K562 (cell line): ENCODE data around the gene DOK1. TPM values are rescaled to one million over a fixed set of nuclear protein-coding genes. Genes with fewer than 3 reads are reported as not detected.
A peak's percentile ranks its signal among the peaks of the same experiment; 100 is the strongest.

Experiments
- ATAC-seq: fragments of 200-7000 bp; cut with Tn5 transposase; 3 replicates; pipeline ENCODE4 v1.9.1; 2020; ENCODE audit warnings: moderate library complexity
- BruUV-seq: library from RNA; stranded (reverse); fragments of 400-500 nt; replicated peaks from 2 replicates; lab custom pipeline; 2021; lab: Mats Ljungman, UMichigan
- CTCF ChIA-PET: fragments of 300-600 bp; formaldehyde crosslinking; extraction: SDS; loops from one replicate; lab custom pipeline; 2021; ENCODE audit warnings: low intra/inter-chr PET ratio; lab: Yijun Ruan, JAX
- POLR2A ChIA-PET: fragments of 300-600, 350-650 bp; sonication (Branson Sonifier 250); formaldehyde crosslinking; extraction: SDS; loops from one replicate; lab custom pipeline; 2021; ENCODE audit warnings: antibody characterized with exemption, inconsistent platforms; lab: Yijun Ruan, JAX
- DNase-seq, 4 experiments: peaks; one replicate each; pipeline versions ENCODE4 v3.0.0 to v3.0.0-alpha.2; 2011 to 2018; ENCODE audit warnings: low spot score in 3 of 4, mixed read lengths in 3 of 4; ENCODE audit errors: extremely low read depth in 1 of 4
- FAIRE-seq: peaks from 2 replicates; lab custom pipeline; 2011; peaks lifted over from hg19 to GRCh38; lab: Jason Lieb, UNC
- H2AFZ ChIP-seq: 2 replicates; pipeline ENCODE4 v1.6.0; 2011; ENCODE audit warnings: low read depth, low read length, control low read depth, inconsistent platforms
- H3K27ac ChIP-seq: fragments of 200-600 bp; 3 replicates; pipeline ENCODE4 v1.8.0; 2011; ENCODE audit warnings: low read depth, mild to moderate bottlenecking, control low read depth, inconsistent platforms, low read length, moderate library complexity, mixed read lengths; ENCODE audit errors: extremely low read depth
- H3K27me3 ChIP-seq, 2 experiments: fragments of 300-600 bp in 1 of 2; 2 replicates in 1 of 2; 3 replicates in 1 of 2; pipeline versions ENCODE4 v1.6.0 to v1.8.0; 2011; ENCODE audit warnings: inconsistent platforms in 2 of 2, low read length in 2 of 2, mild to moderate bottlenecking in 1 of 2, mixed read lengths in 1 of 2, moderate library complexity in 1 of 2; ENCODE audit not compliant: control insufficient read depth in 2 of 2, insufficient read depth in 2 of 2
- H3K36me3 ChIP-seq: fragments of 300-600 bp; 3 replicates; pipeline ENCODE4 v1.8.0; 2011; ENCODE audit warnings: mild to moderate bottlenecking, low read length, inconsistent platforms; ENCODE audit not compliant: control insufficient read depth, insufficient read depth
- H3K4me1 ChIP-seq, 2 experiments: fragments of 200-600 bp in 1 of 2; replicated peaks in 1 of 2; 2 replicates in 1 of 2; 3 replicates in 1 of 2; pipeline versions ENCODE4 v1.5.1 to v1.8.0; 2011; ENCODE audit warnings: inconsistent platforms in 2 of 2, low read length in 2 of 2, mild to moderate bottlenecking in 1 of 2, mixed read lengths in 1 of 2, moderate library complexity in 1 of 2; ENCODE audit not compliant: control insufficient read depth in 2 of 2, insufficient read depth in 2 of 2
- H3K4me2 ChIP-seq: 2 replicates; pipeline ENCODE4 v1.6.1; 2011; ENCODE audit warnings: low read length, control low read depth, inconsistent platforms, mixed read lengths; ENCODE audit not compliant: insufficient read depth
- H3K4me3 ChIP-seq: fragments of 200-600 bp; sonication (generic), shearing (Covaris generic); 2 replicates; pipeline ENCODE4 v1.5.1; 2016; ENCODE audit warnings: control low read depth, inconsistent platforms
- H3K79me2 ChIP-seq: fragments of 200-600 bp; 3 replicates; pipeline ENCODE4 v1.8.0; 2011; ENCODE audit warnings: low read length, inconsistent platforms; ENCODE audit not compliant: control insufficient read depth, insufficient read depth
- H3K9ac ChIP-seq, 2 experiments: 2 replicates each; pipeline versions ENCODE4 v1.6.0 to v1.6.1; 2011; ENCODE audit warnings: low read depth in 2 of 2, low read length in 2 of 2, control low read depth in 1 of 2, inconsistent platforms in 1 of 2, mild to moderate bottlenecking in 1 of 2, mixed read lengths in 1 of 2; ENCODE audit not compliant: insufficient read depth in 1 of 2
- H3K9me1 ChIP-seq: one replicate; pipeline ENCODE4 v1.6.0; 2011; ENCODE audit warnings: inconsistent platforms, mild to moderate bottlenecking, low read length, moderate library complexity; ENCODE audit not compliant: control insufficient read depth, insufficient read depth
- H3K9me3 ChIP-seq: replicated peaks from 2 replicates; pipeline ENCODE4 v1.5.1; 2011; ENCODE audit warnings: low read depth, low read length, inconsistent platforms; ENCODE audit not compliant: control insufficient read depth, insufficient read depth
- H4K20me1 ChIP-seq: replicated peaks from 2 replicates; pipeline ENCODE4 v1.6.1; 2011; ENCODE audit warnings: low read length, inconsistent platforms, mixed read lengths; ENCODE audit not compliant: control insufficient read depth, insufficient read depth
- C11orf30 ChIP-seq: fragments of 450-650 bp; IDR thresholded peaks from 2 replicates; pipeline ENCODE4 v1.6.1; 2016; ENCODE audit warnings: low read depth, mild to moderate bottlenecking
- EGR1 ChIP-seq: fragments of 450-650 bp; conservative IDR thresholded peaks from 2 replicates; pipeline ENCODE4 v1.6.1; 2017; ENCODE audit warnings: mild to moderate bottlenecking
- ZFP1 ChIP-seq: fragments of 450-650 bp; formaldehyde crosslinking; IDR thresholded peaks from 2 replicates; pipeline ENCODE4 v1.4.0; 2020; ENCODE audit warnings: mild to moderate bottlenecking, mixed read lengths
- ZNF263 ChIP-seq: sonication (generic); formaldehyde crosslinking; IDR thresholded peaks from 2 replicates; pipeline ENCODE4 v1.8.0; 2022; ENCODE audit warnings: mild to moderate bottlenecking, missing genetic modification reagents, borderline replicate concordance
- WGBS: fragments of 100-300 bp; shearing (Covaris generic); methylation state at CpG from one replicate; pipeline ENCODE4 v1.1.6; 2016; ENCODE audit warnings: low coverage, mixed read lengths; ENCODE audit not compliant: insufficient coverage; ENCODE audit errors: missing lambda C conversion rate; 5-methylcytosine and 5-hydroxymethylcytosine counted together
- in situ Hi-C: fragments of 300-500 bp; cut with MboI; formaldehyde crosslinking; loops from 4 replicates; pipeline ENCODE4 v1.15.0; 2018; ENCODE audit warnings: inconsistent platforms, mixed read lengths
- intact Hi-C: fragments of 100-400 bp; cut with micrococcal nuclease; formaldehyde crosslinking; loops from 2 replicates; pipeline ENCODE4 v1.14.2; 2022
- polyA plus RNA-seq, 8 experiments: library from polyadenylated mRNA; depleted of rRNA in 4 of 8; stranded (reverse) in 5 of 8; unstranded in 3 of 8; fragments of >200 nt; fragmentation: Nextera tagmentation in 2 of 8; fragmentation: Illumina TruSeq in 1 of 8; extraction: Ambion mirVana in 2 of 8; extraction: Trizol in 1 of 8; gene quantifications; 2 replicates each; pipeline versions ENCODE4 v1.2.1 to v1.2.3, GENCODE V29; 2011 to 2014; ENCODE audit warnings: inconsistent platforms in 1 of 8, missing spikeins in 1 of 8
- total RNA-seq, 7 experiments: library from RNA; depleted of rRNA in 6 of 7; stranded (reverse); fragments of >200 nt in 6 of 7; fragmentation: Illumina TruSeq in 2 of 7; extraction: Trizol in 2 of 7; gene quantifications; 2 replicates each; pipeline versions ENCODE4 v1.2.1 to v1.2.3, GENCODE V29; 2011 to 2021; ENCODE audit warnings: low replicate concordance in 1 of 7
- TF ChIP-seq, protein P1 (sequence below): fragments of 250-450 bp; sonication (Bioruptor Pico); IDR thresholded peaks from 2 replicates; pipeline ENCODE4 v1.9.0; 2021; ENCODE audit warnings: mild to moderate bottlenecking, inconsistent platforms
- TF ChIP-seq, protein P2 (sequence below): fragments of 450-650 bp; formaldehyde crosslinking; IDR thresholded peaks from 2 replicates; pipeline ENCODE4 v1.4.0; 2020; ENCODE audit warnings: mild to moderate bottlenecking, moderate library complexity

Gene DOK1
- total and polyA plus RNA-seq, 9 of the 15 experiments (the other 6 are each of a cell fraction or from before 2014, with no cell fraction given) = 0.59 to 36.4 (median 16.1) TPM

DNA sequence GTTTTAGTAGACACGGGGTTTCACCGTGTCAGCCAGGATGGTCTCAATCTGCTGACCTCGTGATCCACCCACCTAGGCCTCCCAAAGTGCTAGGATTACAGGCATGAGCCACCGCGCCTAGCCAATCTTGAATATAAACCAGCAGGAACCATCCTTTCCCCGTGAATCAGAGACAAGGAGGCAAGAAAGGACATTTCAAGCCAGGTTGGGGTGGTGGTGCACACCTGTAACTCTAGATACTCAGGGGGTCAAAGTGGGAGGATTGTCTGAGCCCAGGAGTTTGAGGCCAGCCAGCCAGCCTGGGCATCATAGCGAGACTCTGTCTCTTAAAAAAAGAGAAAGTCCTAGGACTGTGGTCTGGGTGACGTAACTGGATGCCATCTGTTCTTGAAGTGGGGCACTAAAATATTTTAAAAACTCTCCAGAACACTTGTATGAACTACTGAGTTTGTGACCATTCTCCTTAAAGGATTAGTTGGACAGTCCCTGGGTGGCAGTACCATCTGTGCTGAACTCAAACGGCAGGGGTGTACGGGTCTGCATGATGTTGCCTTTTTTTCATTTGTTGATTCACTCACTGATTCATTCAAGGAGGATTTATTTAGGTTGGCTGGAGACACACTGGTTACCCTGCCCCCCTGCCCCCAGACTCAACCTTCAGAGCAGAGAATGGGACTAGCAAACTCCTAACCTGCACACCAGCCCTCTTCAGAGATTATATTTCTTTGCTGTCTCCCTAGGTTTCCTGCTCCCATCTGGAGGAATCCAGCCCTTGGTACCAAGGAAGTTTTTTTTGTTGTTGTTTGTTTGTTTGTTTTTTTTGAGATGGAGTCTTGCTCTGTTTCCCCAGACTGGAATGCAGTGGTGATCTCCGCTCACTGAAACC lies 43.2 kb upstream of the DOK1 start:
- FAIRE-seq (no peak), DNase-seq (no peak), ATAC-seq (no peak)
- H3K27ac ChIP-seq = no peak overlapping the region
- H3K4me1 ChIP-seq = peaks cover 17 to 44% of the 10 kb centered on the region in 2 experiments; a peak in 4 of 5 replicates
- intact Hi-C loops (no loop called here), in situ Hi-C loops (no loop called here)
- no peaks in the 10 kb centered on the region for H4K20me1 ChIP-seq
- H3K4me2 ChIP-seq = no peak overlapping the region
- no peaks in the 10 kb centered on the region for H3K36me3 ChIP-seq
- peaks cover 9% of the 10 kb centered on the region for H3K79me2 ChIP-seq
- H3K27me3 ChIP-seq = no peaks in the 10 kb centered on the region
- no peak overlapping the region for H3K4me3 ChIP-seq
- H3K9me1 ChIP-seq = no peaks in the 10 kb centered on the region
- no peak overlapping the region for H3K9ac ChIP-seq
- no peaks in the 10 kb centered on the region for H3K9me3 ChIP-seq
- no TSS peak for BruUV-seq
- POLR2A ChIA-PET = interaction anchor here (0.7 to 3.3 kb wide), 3 partner anchors 9 to 19 kb away, joined by 5 to 17 read pairs (median 12); partner anchors contain the start of genes AUP1 and HTRA2
- H2AFZ ChIP-seq = no peak overlapping the region
- WGBS = 51% methylated on average over 11 of the region's 11 CpGs
- CTCF ChIA-PET = no interaction called here
- TF ChIP-seq, protein P1, sequence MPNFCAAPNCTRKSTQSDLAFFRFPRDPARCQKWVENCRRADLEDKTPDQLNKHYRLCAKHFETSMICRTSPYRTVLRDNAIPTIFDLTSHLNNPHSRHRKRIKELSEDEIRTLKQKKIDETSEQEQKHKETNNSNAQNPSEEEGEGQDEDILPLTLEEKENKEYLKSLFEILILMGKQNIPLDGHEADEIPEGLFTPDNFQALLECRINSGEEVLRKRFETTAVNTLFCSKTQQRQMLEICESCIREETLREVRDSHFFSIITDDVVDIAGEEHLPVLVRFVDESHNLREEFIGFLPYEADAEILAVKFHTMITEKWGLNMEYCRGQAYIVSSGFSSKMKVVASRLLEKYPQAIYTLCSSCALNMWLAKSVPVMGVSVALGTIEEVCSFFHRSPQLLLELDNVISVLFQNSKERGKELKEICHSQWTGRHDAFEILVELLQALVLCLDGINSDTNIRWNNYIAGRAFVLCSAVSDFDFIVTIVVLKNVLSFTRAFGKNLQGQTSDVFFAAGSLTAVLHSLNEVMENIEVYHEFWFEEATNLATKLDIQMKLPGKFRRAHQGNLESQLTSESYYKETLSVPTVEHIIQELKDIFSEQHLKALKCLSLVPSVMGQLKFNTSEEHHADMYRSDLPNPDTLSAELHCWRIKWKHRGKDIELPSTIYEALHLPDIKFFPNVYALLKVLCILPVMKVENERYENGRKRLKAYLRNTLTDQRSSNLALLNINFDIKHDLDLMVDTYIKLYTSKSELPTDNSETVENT = no peak
- TF ChIP-seq, protein P2, sequence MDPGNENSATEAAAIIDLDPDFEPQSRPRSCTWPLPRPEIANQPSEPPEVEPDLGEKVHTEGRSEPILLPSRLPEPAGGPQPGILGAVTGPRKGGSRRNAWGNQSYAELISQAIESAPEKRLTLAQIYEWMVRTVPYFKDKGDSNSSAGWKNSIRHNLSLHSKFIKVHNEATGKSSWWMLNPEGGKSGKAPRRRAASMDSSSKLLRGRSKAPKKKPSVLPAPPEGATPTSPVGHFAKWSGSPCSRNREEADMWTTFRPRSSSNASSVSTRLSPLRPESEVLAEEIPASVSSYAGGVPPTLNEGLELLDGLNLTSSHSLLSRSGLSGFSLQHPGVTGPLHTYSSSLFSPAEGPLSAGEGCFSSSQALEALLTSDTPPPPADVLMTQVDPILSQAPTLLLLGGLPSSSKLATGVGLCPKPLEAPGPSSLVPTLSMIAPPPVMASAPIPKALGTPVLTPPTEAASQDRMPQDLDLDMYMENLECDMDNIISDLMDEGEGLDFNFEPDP = no peak
- no peak for TF ChIP-seq ZFP1 (CRISPR knock-in tag)
- TF ChIP-seq ZNF263 (CRISPR knock-in tag) = no peak
- peak; percentile 17; the same call in 1 of the 2 replicates for TF ChIP-seq EGR1
- TF ChIP-seq C11orf30 = 0 out of 2 replicates have a peak, but pooled peaks have one; percentile 14
